GM15510 (cell line): ENCODE data around the gene PATJ.

Experiments
- POLR2A ChIP-seq: IDR thresholded peaks from 3 replicates; pipeline ENCODE4 v1.6.1; 2011; ENCODE audit warnings: borderline replicate concordance; ENCODE audit not compliant: insufficient read length; ENCODE audit errors: extremely low read depth

Gene PATJ

GRCh38 chr1:61895175-61895574, 152.9 kb downstream of the PATJ start:
- no peak for TF ChIP-seq POLR2A

GRCh38 chr1:61898658-61899057, 156.4 kb downstream of the PATJ start:
- TF ChIP-seq POLR2A: no peak

GRCh38 chr1:61904354-61904753, 162.1 kb downstream of the PATJ start:
- no peak for TF ChIP-seq POLR2A

- TF ChIP-seq POLR2A: no peak
These were observed 164.8 kb downstream of the PATJ start for GRCh38 chr1:61907102-61907501.

- no peak for TF ChIP-seq POLR2A
These were observed 167.8 kb downstream of the PATJ start for GRCh38 chr1:61910035-61910434.

- TF ChIP-seq POLR2A: no peak
These were observed 172.7 kb downstream of the PATJ start for GRCh38 chr1:61914823-61915482.

GRCh38 chr1:61921435-61921834, 179.2 kb downstream of the PATJ start:
- TF ChIP-seq POLR2A: no peak

- no peak for TF ChIP-seq POLR2A
These were observed 180.7 kb downstream of the PATJ start for GRCh38 chr1:61922950-61923480.

GRCh38 chr1:61925591-61926298, 183.5 kb downstream of the PATJ start:
- TF ChIP-seq POLR2A: no peak

- TF ChIP-seq POLR2A: no peak
These were observed 184.3 kb downstream of the PATJ start for GRCh38 chr1:61926597-61926996.

- TF ChIP-seq POLR2A: no peak
These were observed 187.9 kb downstream of the PATJ start for GRCh38 chr1:61930116-61930645.

GRCh38 chr1:61931587-61932279, 189.5 kb downstream of the PATJ start:
- TF ChIP-seq POLR2A: no peak

GRCh38 chr1:61935516-61935915, 193.2 kb downstream of the PATJ start:
- TF ChIP-seq POLR2A: no peak

- no peak for TF ChIP-seq POLR2A
These were observed 194.6 kb downstream of the PATJ start for GRCh38 chr1:61936839-61937238.

GRCh38 chr1:61941794-61942193, 199.5 kb downstream of the PATJ start:
- TF ChIP-seq POLR2A: no peak
